OCI-LY1 (cell line): Measurements from ENCODE around the gene IGF2R.

Source experiments
- EZH2 ChIP-seq: fragments of 200-600 bp; sonication (generic), shearing (Covaris generic); IDR thresholded peaks from 2 replicates; pipeline ENCODE4 v1.8.0; 2017; ENCODE audit warnings: borderline replicate concordance, mixed run types, mild to moderate bottlenecking, antibody characterized with exemption, low read length, moderate library complexity, mixed read lengths
- TF ChIP-seq, protein P1 (sequence below): fragments of 200-600 bp; sonication (generic), shearing (Covaris generic); IDR thresholded peaks from 2 replicates; pipeline ENCODE4 v1.5.1; 2017; ENCODE audit warnings: mild to moderate bottlenecking, antibody characterized with exemption, low read length, moderate library complexity, mixed read lengths

DNA sequence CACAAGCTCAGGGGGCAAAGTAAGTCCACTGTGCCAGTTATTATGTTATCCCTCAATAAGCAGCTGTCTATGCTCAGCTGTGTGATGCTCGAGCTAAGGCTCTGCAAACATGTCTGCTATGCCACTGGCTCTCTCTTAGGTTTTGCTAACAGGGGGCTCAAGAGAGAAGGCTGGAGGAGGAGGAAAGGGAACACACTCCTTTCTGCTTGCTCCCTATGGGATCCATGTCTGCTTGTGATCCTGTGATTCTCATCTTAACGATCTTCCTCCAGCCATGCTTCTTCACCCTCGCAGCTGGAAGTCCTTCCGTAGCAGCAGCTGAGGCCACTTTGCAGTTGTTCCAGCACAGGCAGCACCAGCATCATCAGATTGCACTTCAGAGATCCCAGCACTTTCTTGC is 37.0 kb upstream of the IGF2R start:
- TF ChIP-seq, protein P1, sequence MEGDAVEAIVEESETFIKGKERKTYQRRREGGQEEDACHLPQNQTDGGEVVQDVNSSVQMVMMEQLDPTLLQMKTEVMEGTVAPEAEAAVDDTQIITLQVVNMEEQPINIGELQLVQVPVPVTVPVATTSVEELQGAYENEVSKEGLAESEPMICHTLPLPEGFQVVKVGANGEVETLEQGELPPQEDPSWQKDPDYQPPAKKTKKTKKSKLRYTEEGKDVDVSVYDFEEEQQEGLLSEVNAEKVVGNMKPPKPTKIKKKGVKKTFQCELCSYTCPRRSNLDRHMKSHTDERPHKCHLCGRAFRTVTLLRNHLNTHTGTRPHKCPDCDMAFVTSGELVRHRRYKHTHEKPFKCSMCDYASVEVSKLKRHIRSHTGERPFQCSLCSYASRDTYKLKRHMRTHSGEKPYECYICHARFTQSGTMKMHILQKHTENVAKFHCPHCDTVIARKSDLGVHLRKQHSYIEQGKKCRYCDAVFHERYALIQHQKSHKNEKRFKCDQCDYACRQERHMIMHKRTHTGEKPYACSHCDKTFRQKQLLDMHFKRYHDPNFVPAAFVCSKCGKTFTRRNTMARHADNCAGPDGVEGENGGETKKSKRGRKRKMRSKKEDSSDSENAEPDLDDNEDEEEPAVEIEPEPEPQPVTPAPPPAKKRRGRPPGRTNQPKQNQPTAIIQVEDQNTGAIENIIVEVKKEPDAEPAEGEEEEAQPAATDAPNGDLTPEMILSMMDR, result no peak
- TF ChIP-seq EZH2, result no peak
